Measurements from ENCODE around the gene MACROD2.

- TF ChIP-seq CTCF (IDR thresholded peaks at IDR 0.05) = no peak
- TF ChIP-seq POLR2A (IDR thresholded peaks at IDR 0.05) = no peak
These were observed 787.4 kb downstream of the MACROD2 start for GRCh38 chr20:14782731-14783130.
